Measurements from ENCODE around the gene WLS.

DNA sequence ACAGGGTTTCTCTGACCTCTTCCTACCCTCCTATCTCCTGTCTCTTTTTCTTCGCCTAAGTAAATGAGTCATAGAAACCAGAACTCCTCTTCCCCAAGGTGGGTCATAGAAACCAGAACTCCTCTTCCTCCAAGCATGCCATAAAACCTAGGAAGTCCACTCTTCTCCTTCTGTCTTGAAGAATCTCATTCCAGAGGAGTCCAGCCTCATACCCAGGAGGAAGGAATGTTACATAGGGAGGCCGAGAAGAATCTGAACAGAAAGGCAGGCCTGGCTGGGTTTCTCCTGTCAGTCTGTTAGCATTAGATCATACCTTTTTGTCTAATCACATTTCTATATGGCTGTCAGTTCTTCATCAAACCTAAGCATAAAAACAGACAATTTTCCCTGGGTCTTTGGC lies 47.5 kb upstream of the WLS start:
- TF ChIP-seq, protein P1, sequence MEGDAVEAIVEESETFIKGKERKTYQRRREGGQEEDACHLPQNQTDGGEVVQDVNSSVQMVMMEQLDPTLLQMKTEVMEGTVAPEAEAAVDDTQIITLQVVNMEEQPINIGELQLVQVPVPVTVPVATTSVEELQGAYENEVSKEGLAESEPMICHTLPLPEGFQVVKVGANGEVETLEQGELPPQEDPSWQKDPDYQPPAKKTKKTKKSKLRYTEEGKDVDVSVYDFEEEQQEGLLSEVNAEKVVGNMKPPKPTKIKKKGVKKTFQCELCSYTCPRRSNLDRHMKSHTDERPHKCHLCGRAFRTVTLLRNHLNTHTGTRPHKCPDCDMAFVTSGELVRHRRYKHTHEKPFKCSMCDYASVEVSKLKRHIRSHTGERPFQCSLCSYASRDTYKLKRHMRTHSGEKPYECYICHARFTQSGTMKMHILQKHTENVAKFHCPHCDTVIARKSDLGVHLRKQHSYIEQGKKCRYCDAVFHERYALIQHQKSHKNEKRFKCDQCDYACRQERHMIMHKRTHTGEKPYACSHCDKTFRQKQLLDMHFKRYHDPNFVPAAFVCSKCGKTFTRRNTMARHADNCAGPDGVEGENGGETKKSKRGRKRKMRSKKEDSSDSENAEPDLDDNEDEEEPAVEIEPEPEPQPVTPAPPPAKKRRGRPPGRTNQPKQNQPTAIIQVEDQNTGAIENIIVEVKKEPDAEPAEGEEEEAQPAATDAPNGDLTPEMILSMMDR (IDR thresholded peaks at IDR 0.05), result no peak
- no peak for TF ChIP-seq POLR2A (IDR thresholded peaks at IDR 0.05)

All from lower leg skin (tissue), 3 donors.